Adrenal gland (tissue), 12 donors: ENCODE measurements around the gene BORCS8. TPM values are rescaled to one million over a fixed set of nuclear protein-coding genes. Genes with fewer than 3 reads are reported as not detected.

ENCODE experiments used
- DNase-seq, 7 donors: peaks; one replicate each; pipeline ENCODE4 v3.0.0-alpha.2; 2019 to 2020
- H3K27ac ChIP-seq, 5 donors: fragments of 200-600 bp; sonication (generic) in 4 of 5; 1 replicate in 3 of 5; 2 replicates in 2 of 5; pipeline versions ENCODE4 v1.5.1 to v1.8.0; 2016 to 2020; ENCODE audit warnings: mild to moderate bottlenecking in 1 of 5
- H3K27me3 ChIP-seq: fragments of 200-600 bp; 2 replicates; pipeline ENCODE4 v1.8.0; 2021
- H3K36me3 ChIP-seq, 2 donors: fragments of 200-600 bp; replicated peaks in 1 of 2; 1 replicate in 1 of 2; 2 replicates in 1 of 2; pipeline versions ENCODE4 v1.5.1 to v1.8.0; 2018 to 2022
- H3K4me1 ChIP-seq, 2 donors: fragments of 200-600 bp; replicated peaks in 1 of 2; 1 replicate in 1 of 2; 2 replicates in 1 of 2; pipeline versions ENCODE4 v1.5.1 to v1.8.0; 2018 to 2021
- H3K4me3 ChIP-seq, 4 donors: fragments of 200-600 bp; sonication (generic) in 3 of 4; one replicate each; pipeline ENCODE4 v1.5.1; 2016 to 2018
- H3K9me3 ChIP-seq, 3 donors: fragments of 200-600 bp; sonication (generic) in 1 of 3; replicated peaks in 1 of 3; 1 replicate in 2 of 3; 2 replicates in 1 of 3; pipeline versions ENCODE4 v1.5.1 to v1.8.0; 2016 to 2021
- POLR2A ChIP-seq, 2 donors: fragments of 450-650 bp; IDR thresholded peaks; one replicate each; pipeline ENCODE4 v1.6.1; 2017; ENCODE audit warnings: antibody characterized with exemption in 2 of 2, mild to moderate bottlenecking in 2 of 2, moderate library complexity in 1 of 2
- WGBS, 4 donors: extraction: QIAGEN DNeasy Blood & Tissue Kit in 2 of 4; methylation state at CpG; one replicate each; pipeline versions ENCODE4 v1.1.5 to v1.1.7; 2013 to 2017; 5-methylcytosine and 5-hydroxymethylcytosine counted together
- intact Hi-C, 2 donors: fragments of 100-400 bp; cut with DNase I; formaldehyde crosslinking; loops; one replicate each; pipeline versions ENCODE4 v1.14.1 to v1.15.0; 2022 to 2023
- polyA plus RNA-seq, 3 donors: library from polyadenylated mRNA; stranded (reverse); fragments of 200-250 nt in 2 of 3; fragments of 350-450 nt in 1 of 3; fragmentation: Illumina TruSeq in 1 of 3; extraction: RNeasy Lipid Tissue Mini Kit (QIAGEN cat#74804) in 1 of 3; gene quantifications; one replicate each; pipeline ENCODE4 v1.2.3, GENCODE V29; 2013 to 2014
- total RNA-seq, 9 donors: library from RNA; depleted of rRNA in 4 of 9; stranded (reverse); fragments of >200 nt in 4 of 9; fragments of 120-200 nt in 1 of 9; fragmentation: NEBNext Ultra II Directional in 1 of 9; extraction: Animal tissue kit (Norgen Biotek cat#: 25700) in 1 of 9; gene quantifications; one replicate each; pipeline versions ENCODE4 v1.1.0 to v1.2.4, GENCODE V29; 2013 to 2023
- TF ChIP-seq, protein P1 (sequence below), 6 experiments: fragments of 450-650 bp in 4 of 6; fragments of 200-600 bp in 2 of 6; sonication (generic) in 1 of 6; IDR thresholded peaks; 1 replicate in 5 of 6; 2 replicates in 1 of 6; pipeline versions ENCODE4 v1.5.1 to v1.8.0; 2016 to 2021; ENCODE audit warnings: antibody characterized with exemption in 6 of 6, mild to moderate bottlenecking in 2 of 6, moderate library complexity in 1 of 6
- donor health status: healthy with polysubstance abuse.
- donor health status: Bipolar disorder and iron deficiency.
- donor health status: DM: yes; HTN: yes; CAD: no.
- donor health status: DM: no; HTN: no; CAD: no.
- donor health status: DM: no; HTN: no; CAD: no.
- donor health status: DM: yes; HTN: yes; CAD: no.

BORCS8 gene
- total and polyA plus RNA-seq, 12 donors, result 8.3 to 49.6 (median 24.0) TPM

DNA sequence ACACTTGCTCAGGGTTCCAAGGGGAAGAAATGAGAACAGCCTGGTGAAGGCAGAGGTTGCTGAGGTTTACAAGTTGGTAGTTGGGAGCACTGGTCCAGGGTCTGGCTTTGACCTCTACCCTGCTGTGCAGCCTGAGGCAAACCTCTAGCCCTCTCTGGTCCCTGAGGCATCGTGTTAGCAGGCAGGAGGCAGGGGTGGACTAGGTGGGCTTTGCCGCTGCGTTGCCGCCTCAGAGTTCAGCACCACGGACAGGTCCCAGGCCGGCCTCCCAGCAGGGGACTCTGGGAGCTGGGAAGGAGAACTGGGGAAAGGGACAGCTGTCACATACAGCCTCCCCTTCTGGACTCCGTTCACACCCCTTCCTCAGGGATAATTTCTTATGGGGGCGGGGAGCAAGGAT is 22.9 kb upstream of the BORCS8 start:
- Histone ChIP-seq H3K4me3 (no peak overlapping the region), H3K36me3 (no peaks in the 10 kb centered on the region), H3K27ac (no peak overlapping the region), H3K27me3 (peaks cover 22% of the 10 kb centered on the region), H3K4me1 (no peaks in the 10 kb centered on the region), H3K9me3 (no peaks in the 10 kb centered on the region)
- intact Hi-C loops, result no loop called here
- DNase-seq, result peak in 5 of 7 donors; percentile 43 to 49 (median 48)
- WGBS, 4 donors, result 0 to 8% (median 6%) methylated on average over 5 to 8 of the region's 8 CpGs
- TF ChIP-seq, protein P1, sequence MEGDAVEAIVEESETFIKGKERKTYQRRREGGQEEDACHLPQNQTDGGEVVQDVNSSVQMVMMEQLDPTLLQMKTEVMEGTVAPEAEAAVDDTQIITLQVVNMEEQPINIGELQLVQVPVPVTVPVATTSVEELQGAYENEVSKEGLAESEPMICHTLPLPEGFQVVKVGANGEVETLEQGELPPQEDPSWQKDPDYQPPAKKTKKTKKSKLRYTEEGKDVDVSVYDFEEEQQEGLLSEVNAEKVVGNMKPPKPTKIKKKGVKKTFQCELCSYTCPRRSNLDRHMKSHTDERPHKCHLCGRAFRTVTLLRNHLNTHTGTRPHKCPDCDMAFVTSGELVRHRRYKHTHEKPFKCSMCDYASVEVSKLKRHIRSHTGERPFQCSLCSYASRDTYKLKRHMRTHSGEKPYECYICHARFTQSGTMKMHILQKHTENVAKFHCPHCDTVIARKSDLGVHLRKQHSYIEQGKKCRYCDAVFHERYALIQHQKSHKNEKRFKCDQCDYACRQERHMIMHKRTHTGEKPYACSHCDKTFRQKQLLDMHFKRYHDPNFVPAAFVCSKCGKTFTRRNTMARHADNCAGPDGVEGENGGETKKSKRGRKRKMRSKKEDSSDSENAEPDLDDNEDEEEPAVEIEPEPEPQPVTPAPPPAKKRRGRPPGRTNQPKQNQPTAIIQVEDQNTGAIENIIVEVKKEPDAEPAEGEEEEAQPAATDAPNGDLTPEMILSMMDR (IDR thresholded peaks at IDR 0.05), result no peak
- TF ChIP-seq POLR2A (IDR thresholded peaks at IDR 0.05), result no peak

- Histone ChIP-seq H3K27me3 (peaks cover 22% of the 10 kb centered on the region), H3K36me3 (no peaks in the 10 kb centered on the region), H3K4me1 (no peaks in the 10 kb centered on the region), H3K9me3 (no peaks in the 10 kb centered on the region), H3K27ac (no peak overlapping the region), H3K4me3 (no peak overlapping the region)
- 6 to 11% (median 9%) methylated on average over 5 of the region's 5 CpGs for WGBS, 4 donors
- intact Hi-C loops, result no loop called here
- TF ChIP-seq, protein P1 (IDR thresholded peaks at IDR 0.05), result no peak
- no peak for TF ChIP-seq POLR2A (IDR thresholded peaks at IDR 0.05)
- no peak for DNase-seq
Measured at GRCh38 chr19:19214159-19214490, 22.2 kb upstream of the BORCS8 start.

GRCh38 chr19:19213426-19214158 is 21.6 kb upstream of the BORCS8 start:
- no peaks in the 10 kb centered on the region for H3K4me1 ChIP-seq
- TF ChIP-seq, protein P1 (IDR thresholded peaks at IDR 0.05), result no peak
- no peak for TF ChIP-seq POLR2A (IDR thresholded peaks at IDR 0.05)
- intact Hi-C loops, result no loop called here
- H3K27me3 ChIP-seq, result peaks cover 27% of the 10 kb centered on the region
- no peak overlapping the region for H3K4me3 ChIP-seq
- no peaks in the 10 kb centered on the region for H3K9me3 ChIP-seq
- 24 to 57% (median 38%) methylated on average over 13 to 21 of the region's 21 CpGs for WGBS, 4 donors
- no peak for DNase-seq
- H3K27ac ChIP-seq, result no peak overlapping the region
- no peaks in the 10 kb centered on the region for H3K36me3 ChIP-seq

- DNase-seq, result no peak
- Histone ChIP-seq H3K27me3 (peaks cover 33% of the 10 kb centered on the region), H3K4me1 (no peaks in the 10 kb centered on the region), H3K36me3 (no peaks in the 10 kb centered on the region), H3K4me3 (no peak overlapping the region), H3K27ac (no peak overlapping the region), H3K9me3 (no peaks in the 10 kb centered on the region)
- WGBS, 4 donors, result 4 to 10% (median 7%) methylated on average over 6 to 7 of the region's 7 CpGs
- no peak for TF ChIP-seq POLR2A (IDR thresholded peaks at IDR 0.05)
- TF ChIP-seq, protein P1 (IDR thresholded peaks at IDR 0.05), result no peak
- intact Hi-C loops, result no loop called here
Measured at GRCh38 chr19:19212916-19213315, 21.0 kb upstream of the BORCS8 start.
